HEK293 (cell line): ENCODE results near the gene SF1.
A peak's percentile ranks its signal among the peaks of the same experiment; 100 is the strongest.

Experiments
- CTCF ChIA-PET: fragments of 350-600 bp; formaldehyde crosslinking; extraction: SDS; loops from one replicate; lab custom pipeline; 2021; ENCODE audit warnings: antibody characterized with exemption; lab: Yijun Ruan, JAX
- POLR2A ChIA-PET: fragments of 300-600 bp; formaldehyde crosslinking; extraction: SDS; loops from one replicate; lab custom pipeline; 2020; ENCODE audit warnings: antibody characterized with exemption, inconsistent platforms; lab: Yijun Ruan, JAX
- H3K27ac ChIP-seq: fragments of 200-500 bp; sonication (Bioruptor generic); 2 replicates; pipeline ENCODE4 v1.5.1; 2014; ENCODE audit warnings: low read depth, low read length, control low read depth, inconsistent platforms; ENCODE audit errors: extremely low read depth
- H3K36me3 ChIP-seq, 2 experiments: fragments of 200-500 bp in 1 of 2; sonication (Bioruptor generic) in 1 of 2; 1 replicate in 1 of 2; 2 replicates in 1 of 2; pipeline ENCODE4 v1.5.1; 2014 to 2017; ENCODE audit warnings: inconsistent platforms in 2 of 2, low read length in 2 of 2; ENCODE audit not compliant: control insufficient read depth in 2 of 2, insufficient read depth in 1 of 2
- H3K4me1 ChIP-seq: fragments of 200-500 bp; sonication (Bioruptor generic); 2 replicates; pipeline ENCODE4 v1.5.1; 2014; ENCODE audit warnings: mild to moderate bottlenecking, low read length, inconsistent platforms; ENCODE audit not compliant: control insufficient read depth, insufficient read depth
- H3K4me3 ChIP-seq: 2 replicates; pipeline ENCODE4 v1.5.1; 2011; ENCODE audit warnings: low read depth, mild to moderate bottlenecking, control low read depth, low read length, moderate library complexity
- H3K9me3 ChIP-seq: fragments of 200-500 bp; sonication (Bioruptor generic); 2 replicates; pipeline ENCODE4 v1.5.1; 2014; ENCODE audit warnings: low read depth, low read length, inconsistent platforms; ENCODE audit not compliant: control insufficient read depth, insufficient read depth
- KLF10 ChIP-seq: fragments of 450-650 bp; IDR thresholded peaks from 2 replicates; pipeline ENCODE4 v1.5.1; 2018; ENCODE audit warnings: missing biosample characterization, mild to moderate bottlenecking, missing genetic modification characterization
- YY2 ChIP-seq: fragments of 450-650 bp; formaldehyde crosslinking; IDR thresholded peaks from 2 replicates; pipeline ENCODE4 v1.5.1; 2016; ENCODE audit warnings: missing biosample characterization, missing genetic modification characterization
- ZBTB48 ChIP-seq: fragments of 450-650 bp; formaldehyde crosslinking; IDR thresholded peaks from 2 replicates; pipeline ENCODE4 v1.5.1; 2016; ENCODE audit warnings: missing biosample characterization, missing genetic modification characterization
- ZFP69B ChIP-seq: fragments of 450-650 bp; formaldehyde crosslinking; IDR thresholded peaks from 2 replicates; pipeline ENCODE4 v1.5.1; 2016; ENCODE audit warnings: missing biosample characterization, missing genetic modification characterization
- ZNF169 ChIP-seq: fragments of 450-650 bp; formaldehyde crosslinking; IDR thresholded peaks from 2 replicates; pipeline ENCODE4 v1.5.1; 2016; ENCODE audit warnings: missing biosample characterization, missing genetic modification characterization
- ZNF214 ChIP-seq: fragments of 450-650 bp; formaldehyde crosslinking; IDR thresholded peaks from 2 replicates; pipeline ENCODE4 v1.5.1; 2017; ENCODE audit warnings: missing biosample characterization, mild to moderate bottlenecking, missing genetic modification characterization, borderline replicate concordance
- ZNF280C ChIP-seq: fragments of 450-650 bp; formaldehyde crosslinking; IDR thresholded peaks from 2 replicates; pipeline ENCODE4 v1.5.1; 2016; ENCODE audit warnings: missing biosample characterization, missing genetic modification characterization
- ZNF280D ChIP-seq: fragments of 450-650 bp; formaldehyde crosslinking; IDR thresholded peaks from 2 replicates; pipeline ENCODE4 v1.5.1; 2016; ENCODE audit warnings: missing biosample characterization, missing genetic modification characterization
- ZNF292 ChIP-seq: fragments of 450-650 bp; formaldehyde crosslinking; IDR thresholded peaks from 2 replicates; pipeline ENCODE4 v1.5.1; 2016; ENCODE audit warnings: low read depth, missing biosample characterization, missing genetic modification characterization, borderline replicate concordance
- ZNF350 ChIP-seq: fragments of 450-650 bp; formaldehyde crosslinking; IDR thresholded peaks from 2 replicates; pipeline ENCODE4 v1.5.0; 2017; ENCODE audit warnings: missing biosample characterization, mild to moderate bottlenecking, missing genetic modification characterization
- ZNF404 ChIP-seq: fragments of 450-650 bp; formaldehyde crosslinking; IDR thresholded peaks from 2 replicates; pipeline ENCODE4 v1.5.1; 2017; ENCODE audit warnings: missing biosample characterization, missing genetic modification characterization
- ZNF433 ChIP-seq: fragments of 450-650 bp; formaldehyde crosslinking; IDR thresholded peaks from 2 replicates; pipeline ENCODE4 v1.5.1; 2016; ENCODE audit warnings: missing biosample characterization, missing genetic modification characterization, low read depth
- ZNF561 ChIP-seq: fragments of 450-650 bp; IDR thresholded peaks from 2 replicates; pipeline ENCODE4 v1.5.1; 2018; ENCODE audit warnings: missing biosample characterization, missing genetic modification characterization, borderline replicate concordance
- ZNF600 ChIP-seq: fragments of 450-650 bp; formaldehyde crosslinking; IDR thresholded peaks from 2 replicates; pipeline ENCODE4 v1.5.1; 2016; ENCODE audit warnings: missing biosample characterization, missing genetic modification characterization
- ZNF623 ChIP-seq: fragments of 450-650 bp; formaldehyde crosslinking; IDR thresholded peaks from 2 replicates; pipeline ENCODE4 v1.5.1; 2016; ENCODE audit warnings: missing biosample characterization, missing genetic modification characterization
- ZNF629 ChIP-seq: fragments of 450-650 bp; formaldehyde crosslinking; IDR thresholded peaks from 2 replicates; pipeline ENCODE4 v1.5.1; 2017; ENCODE audit warnings: missing biosample characterization, missing genetic modification characterization
- ZNF660 ChIP-seq: fragments of 450-650 bp; IDR thresholded peaks from 2 replicates; pipeline ENCODE4 v1.5.1; 2018; ENCODE audit warnings: missing biosample characterization, mild to moderate bottlenecking, missing genetic modification characterization
- ZNF704 ChIP-seq: fragments of 450-650 bp; formaldehyde crosslinking; IDR thresholded peaks from 2 replicates; pipeline ENCODE4 v1.5.1; 2016; ENCODE audit warnings: missing biosample characterization, missing genetic modification characterization
- ZNF747 ChIP-seq: fragments of 450-650 bp; formaldehyde crosslinking; IDR thresholded peaks from 2 replicates; pipeline ENCODE4 v1.5.1; 2016; ENCODE audit warnings: missing biosample characterization, missing genetic modification characterization
- ZNF776 ChIP-seq: fragments of 450-650 bp; formaldehyde crosslinking; IDR thresholded peaks from 2 replicates; pipeline ENCODE4 v1.5.0; 2017; ENCODE audit warnings: missing biosample characterization, missing genetic modification characterization, borderline replicate concordance
- TF ChIP-seq, protein P1 (sequence below): fragments of 450-650 bp; formaldehyde crosslinking; IDR thresholded peaks from 2 replicates; pipeline ENCODE4 v1.5.1; 2016; ENCODE audit warnings: missing biosample characterization, missing genetic modification characterization, low read depth
- TF ChIP-seq, protein P2 (sequence below): fragments of 450-650 bp; formaldehyde crosslinking; IDR thresholded peaks from 2 replicates; pipeline ENCODE4 v1.5.1; 2016; ENCODE audit warnings: missing biosample characterization, missing genetic modification characterization
- TF ChIP-seq, protein P3 (sequence below): fragments of 450-650 bp; formaldehyde crosslinking; IDR thresholded peaks from 2 replicates; pipeline ENCODE4 v1.5.1; 2016; ENCODE audit warnings: missing biosample characterization, missing genetic modification characterization, low read depth

The SF1 gene

DNA sequence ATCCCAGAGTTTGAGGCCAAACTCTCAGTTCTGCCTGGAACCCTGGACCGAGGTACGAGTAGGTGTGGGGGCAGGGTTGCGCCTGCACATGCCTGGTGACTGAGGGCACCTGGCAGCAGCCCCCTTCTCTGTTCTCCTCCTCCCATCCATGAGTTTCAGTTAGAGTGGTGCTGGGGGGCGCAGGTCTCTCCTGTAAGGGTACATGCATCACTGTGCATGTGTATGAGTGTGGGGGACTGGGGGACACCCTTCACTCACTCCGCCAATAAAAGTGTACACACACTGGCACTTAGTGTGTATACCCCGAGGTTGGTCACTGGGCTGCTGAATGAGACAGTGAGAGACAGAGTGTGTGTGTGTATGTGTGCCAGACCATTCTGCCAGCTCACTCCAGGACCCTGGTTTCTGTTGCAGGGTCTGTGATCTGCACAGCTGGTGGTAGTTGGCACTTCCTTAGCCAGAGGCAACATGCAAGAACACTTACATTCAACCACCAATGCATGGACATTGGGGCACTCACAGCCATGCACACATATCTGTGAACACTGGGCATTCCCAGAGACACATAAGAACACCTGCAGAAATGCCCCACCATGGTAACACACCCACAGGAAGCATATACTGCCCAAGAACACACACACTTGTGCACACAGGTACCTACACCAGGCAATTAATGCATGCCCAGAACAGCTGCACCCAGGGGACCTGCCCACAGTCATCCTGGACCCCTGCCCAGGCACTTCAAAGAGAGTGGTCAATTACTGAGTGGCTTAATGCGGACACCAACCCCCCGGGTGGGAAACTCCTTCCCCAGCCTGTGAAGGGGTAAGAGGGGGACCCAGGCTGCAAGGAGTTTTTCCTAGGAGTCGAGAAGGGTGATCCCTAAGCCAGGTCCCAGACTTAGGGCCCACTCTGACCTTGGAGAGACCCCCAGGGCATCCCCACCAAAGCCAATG, 54.2 kb downstream of the SF1 start (continued):
- no peak for TF ChIP-seq ZFP69B (tag by site-specific recombination)

DNA sequence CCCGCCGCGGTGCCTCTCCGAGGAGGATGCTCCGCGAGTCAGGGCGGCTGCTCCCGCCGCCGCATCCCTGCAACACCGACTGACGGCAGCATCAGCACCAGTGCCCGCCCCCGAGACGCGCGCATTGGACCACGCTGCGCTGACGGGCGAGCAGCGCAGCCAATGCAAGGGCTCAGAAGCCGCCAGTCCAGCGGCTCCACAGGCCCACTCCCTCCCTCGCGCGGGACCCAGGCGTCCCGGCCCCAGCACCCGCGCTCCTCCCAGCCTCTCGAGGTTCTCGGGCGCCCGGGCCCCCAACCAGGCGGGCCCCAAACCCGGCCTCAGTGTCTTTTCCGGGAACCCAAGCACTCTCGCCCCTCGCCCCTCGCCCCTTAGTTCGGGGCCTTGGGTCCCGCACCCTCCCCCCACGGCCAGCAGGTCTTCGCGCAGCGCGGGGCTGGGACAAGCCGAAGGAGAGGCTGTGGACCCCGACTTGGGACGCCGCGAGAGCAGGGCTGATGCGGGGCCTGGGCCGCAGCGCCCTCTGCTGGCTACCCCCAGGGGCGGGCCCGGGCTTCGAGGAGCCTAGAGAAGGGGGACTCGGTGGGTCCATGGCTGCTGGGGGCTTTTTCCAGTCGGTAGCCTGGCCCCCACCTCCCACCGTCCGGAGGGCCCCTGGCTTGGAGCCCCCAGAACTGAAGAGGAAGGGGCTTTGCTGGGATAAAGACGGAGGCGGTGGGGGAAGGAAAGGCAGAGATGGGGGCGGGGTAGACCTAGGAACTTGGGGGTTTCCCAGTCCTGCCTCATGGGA, 55.0 kb downstream of the SF1 start, which contains the start of gene NRXN2:
Gene NRXN2, minus strand, starts transcription at position 81 of the 790 bp plus-strand sequence. CDS start 9,498 bp downstream, outside the sequence.
- H3K27ac ChIP-seq = no peak within 1 kb of the TSS; the same call in 1 of the 2 replicates
- no peaks in the 10 kb centered on the region for H3K4me1 ChIP-seq
- ChIA-PET CTCF (interaction anchor here (1.0 to 2.3 kb wide), 2 partner anchors 34 to 35 kb away, joined by 4 to 16 read pairs; no protein-coding TSS in a partner anchor), POLR2A (interaction anchor here (0.6 kb wide), 2 partner anchors 34 to 55 kb away, joined by 4 to 7 read pairs; no protein-coding TSS in a partner anchor)
- H3K36me3 ChIP-seq = no peaks in the 10 kb centered on the region
- H3K4me3 ChIP-seq = peak within 1 kb of the TSS; percentile 54
- no peaks in the 10 kb centered on the region for H3K9me3 ChIP-seq
- TF ChIP-seq ZNF404 (tag by site-specific recombination) (no peak), ZNF350 (tag by site-specific recombination) (no peak), KLF10 (no peak), ZNF292 (tag by site-specific recombination) (no peak), ZNF433 (tag by site-specific recombination) (no peak), YY2 (no peak), ZNF660 (tag by site-specific recombination) (no peak), ZFP69B (tag by site-specific recombination) (peak; percentile 96), ZNF169 (tag by site-specific recombination) (no peak), ZBTB48 (tag by site-specific recombination) (no peak), ZNF561 (no peak), ZNF629 (tag by site-specific recombination) (no peak), ZNF747 (tag by site-specific recombination) (no peak), ZNF600 (tag by site-specific recombination) (no peak), ZNF280D (tag by site-specific recombination) (no peak), ZNF214 (tag by site-specific recombination) (no peak), ZNF704 (no peak), ZNF280C (tag by site-specific recombination) (no peak), ZNF623 (tag by site-specific recombination) (no peak), ZNF776 (tag by site-specific recombination) (no peak)
- TF ChIP-seq, protein P1, sequence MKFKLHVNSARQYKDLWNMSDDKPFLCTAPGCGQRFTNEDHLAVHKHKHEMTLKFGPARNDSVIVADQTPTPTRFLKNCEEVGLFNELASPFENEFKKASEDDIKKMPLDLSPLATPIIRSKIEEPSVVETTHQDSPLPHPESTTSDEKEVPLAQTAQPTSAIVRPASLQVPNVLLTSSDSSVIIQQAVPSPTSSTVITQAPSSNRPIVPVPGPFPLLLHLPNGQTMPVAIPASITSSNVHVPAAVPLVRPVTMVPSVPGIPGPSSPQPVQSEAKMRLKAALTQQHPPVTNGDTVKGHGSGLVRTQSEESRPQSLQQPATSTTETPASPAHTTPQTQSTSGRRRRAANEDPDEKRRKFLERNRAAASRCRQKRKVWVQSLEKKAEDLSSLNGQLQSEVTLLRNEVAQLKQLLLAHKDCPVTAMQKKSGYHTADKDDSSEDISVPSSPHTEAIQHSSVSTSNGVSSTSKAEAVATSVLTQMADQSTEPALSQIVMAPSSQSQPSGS (tag by site-specific recombination) = no peak
- TF ChIP-seq, protein P2, sequence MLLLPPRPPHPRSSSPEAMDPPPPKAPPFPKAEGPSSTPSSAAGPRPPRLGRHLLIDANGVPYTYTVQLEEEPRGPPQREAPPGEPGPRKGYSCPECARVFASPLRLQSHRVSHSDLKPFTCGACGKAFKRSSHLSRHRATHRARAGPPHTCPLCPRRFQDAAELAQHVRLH (tag by site-specific recombination) = no peak
- TF ChIP-seq, protein P3, sequence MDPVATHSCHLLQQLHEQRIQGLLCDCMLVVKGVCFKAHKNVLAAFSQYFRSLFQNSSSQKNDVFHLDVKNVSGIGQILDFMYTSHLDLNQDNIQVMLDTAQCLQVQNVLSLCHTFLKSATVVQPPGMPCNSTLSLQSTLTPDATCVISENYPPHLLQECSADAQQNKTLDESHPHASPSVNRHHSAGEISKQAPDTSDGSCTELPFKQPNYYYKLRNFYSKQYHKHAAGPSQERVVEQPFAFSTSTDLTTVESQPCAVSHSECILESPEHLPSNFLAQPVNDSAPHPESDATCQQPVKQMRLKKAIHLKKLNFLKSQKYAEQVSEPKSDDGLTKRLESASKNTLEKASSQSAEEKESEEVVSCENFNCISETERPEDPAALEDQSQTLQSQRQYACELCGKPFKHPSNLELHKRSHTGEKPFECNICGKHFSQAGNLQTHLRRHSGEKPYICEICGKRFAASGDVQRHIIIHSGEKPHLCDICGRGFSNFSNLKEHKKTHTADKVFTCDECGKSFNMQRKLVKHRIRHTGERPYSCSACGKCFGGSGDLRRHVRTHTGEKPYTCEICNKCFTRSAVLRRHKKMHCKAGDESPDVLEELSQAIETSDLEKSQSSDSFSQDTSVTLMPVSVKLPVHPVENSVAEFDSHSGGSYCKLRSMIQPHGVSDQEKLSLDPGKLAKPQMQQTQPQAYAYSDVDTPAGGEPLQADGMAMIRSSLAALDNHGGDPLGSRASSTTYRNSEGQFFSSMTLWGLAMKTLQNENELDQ (tag by site-specific recombination) = no peak
